H1 (cell line): ENCODE data around the gene MTERF1. TPM values are rescaled to one million over a fixed set of nuclear protein-coding genes. Genes with fewer than 3 reads are reported as not detected.

Experiments
- ASH2L ChIP-seq: fragments of 200-600, 300-600 bp; sonication (generic); IDR thresholded peaks from one replicate; pipeline ENCODE4 v1.7.1; 2017; ENCODE audit warnings: low read length
- BACH1 ChIP-seq: IDR thresholded peaks from 2 replicates; pipeline ENCODE4 v1.6.1; 2012; ENCODE audit warnings: low read length, improper control_type of control experiment
- EP300 ChIP-seq, 2 experiments: IDR thresholded peaks; 1 replicate in 1 of 2; 2 replicates in 1 of 2; pipeline ENCODE4 v1.6.1; 2011 to 2012; ENCODE audit warnings: low read depth in 2 of 2, low read length in 2 of 2, mild to moderate bottlenecking in 2 of 2, borderline replicate concordance in 1 of 2, inconsistent platforms in 1 of 2, moderate library complexity in 1 of 2
- KDM5A ChIP-seq: fragments of 200-600 bp; IDR thresholded peaks from 2 replicates; pipeline ENCODE4 v1.7.1; 2012; ENCODE audit warnings: mild to moderate bottlenecking, low read length, inconsistent platforms, mixed read lengths
- NANOG ChIP-seq: IDR thresholded peaks from 2 replicates; pipeline ENCODE4 v1.6.1; 2011; ENCODE audit warnings: low read length, low read depth, mild to moderate bottlenecking, inconsistent platforms; ENCODE audit not compliant: insufficient read depth, poor library complexity, severe bottlenecking
- SIRT6 ChIP-seq: IDR thresholded peaks from one replicate; pipeline ENCODE4 v1.7.1; 2012; ENCODE audit warnings: low read length, inconsistent platforms
- TCF12 ChIP-seq: IDR thresholded peaks from 2 replicates; pipeline ENCODE4 v1.6.1; 2011; ENCODE audit warnings: low read depth, mild to moderate bottlenecking, low read length
- polyA plus RNA-seq, 7 experiments: library from polyadenylated mRNA; depleted of rRNA in 3 of 7; stranded (reverse) in 5 of 7; unstranded in 2 of 7; fragments of >200 nt in 5 of 7; fragments of 200-250 nt in 2 of 7; gene quantifications; 1 replicate in 5 of 7; 2 replicates in 1 of 7; 4 replicates in 1 of 7; pipeline versions ENCODE4 v1.2.1 to v1.2.3, GENCODE V29; 2011 to 2013; ENCODE audit warnings: missing spikeins in 2 of 7, mixed read lengths in 2 of 7
- total RNA-seq: library from RNA; stranded (reverse); fragmentation: NEBNext Ultra II Directional; extraction: Animal tissue kit (Norgen Biotek cat#: 25700); gene quantifications from 2 replicates; pipeline ENCODE4 v1.2.1, GENCODE V29; 2021

MTERF1 gene
- total and polyA plus RNA-seq, 2 of the 8 experiments (the other 6 are each of a cell fraction or from before 2014, with no cell fraction given), result 4.5 to 12.6 TPM

- TF ChIP-seq TCF12 (no peak), KDM5A (no peak), EP300 (IDR thresholded peaks at IDR 0.05; ENCODE audit: borderline replicate concordance in 1 of 2, low read depth in 2 of 2, low read length in 2 of 2) (no peak), NANOG (no peak), ASH2L (no peak), SIRT6 (no peak), BACH1 (no peak)
- TF ChIP-seq, all 59 proteins: peak for 0
These were observed 53.3 kb downstream of the MTERF1 start (continued) for GRCh38 chr7:91827169-91827568.
